ENCODE data around the gene GPR107. TPM values are rescaled to one million over a fixed set of nuclear protein-coding genes. Genes with fewer than 3 reads are reported as not detected.

Gene GPR107
- polyA plus RNA-seq, 2 of the 4 experiments (the other 2 are of a cell fraction): 28.1 to 45.1 TPM

GRCh38 chr9:130042885-130043653 is 10.6 kb upstream of the GPR107 start, which contains the start of gene FNBP1:
FNBP1 (minus strand) TSS chr9:130043189; CDS start chr9:130042975, 214 bp downstream.
- Histone ChIP-seq H3K4me2 (peak within 1 kb of the TSS; percentile 94), H3K4me3 (peak within 1 kb of the TSS; percentile 99), H3K9me3 (no peaks in the 10 kb centered on the region), H3K27ac (peak within 1 kb of the TSS; percentile 89 to 94), H3K4me1 (peaks cover 13% of the 10 kb centered on the region)
- TF ChIP-seq EHF (CRISPR knock-in tag; IDR thresholded peaks at IDR 0.05) (no peak), FOSB (CRISPR knock-in tag; IDR thresholded peaks at IDR 0.05) (no peak), GATA3 (IDR thresholded peaks at IDR 0.05; ENCODE audit: borderline replicate concordance) (0 out of 2 replicates have a peak, but pooled peaks have one; percentile 9), SMC3 (IDR thresholded peaks at IDR 0.05) (0 out of 3 replicates have a peak, but pooled peaks have one; percentile 11), FOSL2 (IDR thresholded peaks at IDR 0.05) (no peak), FOSL2 (CRISPR knock-in tag; IDR thresholded peaks at IDR 0.05) (no peak), SREBF2 (IDR thresholded peaks at IDR 0.05) (no peak), E2F6 (IDR thresholded peaks at IDR 0.05; ENCODE audit: borderline replicate concordance, low read depth) (no peak), NPAS2 (CRISPR knock-in tag; IDR thresholded peaks at IDR 0.05; ENCODE audit: borderline replicate concordance) (no peak), RNF2 (IDR thresholded peaks at IDR 0.05; ENCODE audit: borderline replicate concordance, low read depth) (no peak), JUN (IDR thresholded peaks at IDR 0.05) (peak in 1 of 2 experiments; percentile 71; a peak in 3 of 5 replicates), KDM1A (IDR thresholded peaks at IDR 0.05; ENCODE audit: low read depth) (no peak), EP300 (IDR thresholded peaks at IDR 0.05) (no peak), NR3C1 (IDR thresholded peaks at IDR 0.05) (no peak), MAZ (IDR thresholded peaks at IDR 0.05; ENCODE audit: borderline replicate concordance, low read depth, low read length) (no peak), EHMT2 (IDR thresholded peaks at IDR 0.05; ENCODE audit: low read depth) (no peak), POLR2A (IDR thresholded peaks at IDR 0.05; ENCODE audit: low read length) (peak; percentile 52), KDM5A (IDR thresholded peaks at IDR 0.05) (no peak), HEYL (CRISPR knock-in tag; IDR thresholded peaks at IDR 0.05) (no peak), HDAC2 (IDR thresholded peaks at IDR 0.05) (no peak), FOXS1 (CRISPR knock-in tag; IDR thresholded peaks at IDR 0.05) (no peak), CHD4 (IDR thresholded peaks at IDR 0.05; ENCODE audit: borderline replicate concordance) (no peak), CHD2 (IDR thresholded peaks at IDR 0.05; ENCODE audit: low read length, partially characterized antibody) (no peak), RFX5 (IDR thresholded peaks at IDR 0.05) (no peak), PHF8 (IDR thresholded peaks at IDR 0.05; ENCODE audit: borderline replicate concordance, low read depth) (0 out of 2 replicates have a peak, but pooled peaks have one; percentile 13), HOXB5 (CRISPR knock-in tag; IDR thresholded peaks at IDR 0.05) (no peak)
- TF ChIP-seq, protein P1, sequence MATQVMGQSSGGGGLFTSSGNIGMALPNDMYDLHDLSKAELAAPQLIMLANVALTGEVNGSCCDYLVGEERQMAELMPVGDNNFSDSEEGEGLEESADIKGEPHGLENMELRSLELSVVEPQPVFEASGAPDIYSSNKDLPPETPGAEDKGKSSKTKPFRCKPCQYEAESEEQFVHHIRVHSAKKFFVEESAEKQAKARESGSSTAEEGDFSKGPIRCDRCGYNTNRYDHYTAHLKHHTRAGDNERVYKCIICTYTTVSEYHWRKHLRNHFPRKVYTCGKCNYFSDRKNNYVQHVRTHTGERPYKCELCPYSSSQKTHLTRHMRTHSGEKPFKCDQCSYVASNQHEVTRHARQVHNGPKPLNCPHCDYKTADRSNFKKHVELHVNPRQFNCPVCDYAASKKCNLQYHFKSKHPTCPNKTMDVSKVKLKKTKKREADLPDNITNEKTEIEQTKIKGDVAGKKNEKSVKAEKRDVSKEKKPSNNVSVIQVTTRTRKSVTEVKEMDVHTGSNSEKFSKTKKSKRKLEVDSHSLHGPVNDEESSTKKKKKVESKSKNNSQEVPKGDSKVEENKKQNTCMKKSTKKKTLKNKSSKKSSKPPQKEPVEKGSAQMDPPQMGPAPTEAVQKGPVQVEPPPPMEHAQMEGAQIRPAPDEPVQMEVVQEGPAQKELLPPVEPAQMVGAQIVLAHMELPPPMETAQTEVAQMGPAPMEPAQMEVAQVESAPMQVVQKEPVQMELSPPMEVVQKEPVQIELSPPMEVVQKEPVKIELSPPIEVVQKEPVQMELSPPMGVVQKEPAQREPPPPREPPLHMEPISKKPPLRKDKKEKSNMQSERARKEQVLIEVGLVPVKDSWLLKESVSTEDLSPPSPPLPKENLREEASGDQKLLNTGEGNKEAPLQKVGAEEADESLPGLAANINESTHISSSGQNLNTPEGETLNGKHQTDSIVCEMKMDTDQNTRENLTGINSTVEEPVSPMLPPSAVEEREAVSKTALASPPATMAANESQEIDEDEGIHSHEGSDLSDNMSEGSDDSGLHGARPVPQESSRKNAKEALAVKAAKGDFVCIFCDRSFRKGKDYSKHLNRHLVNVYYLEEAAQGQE (IDR thresholded peaks at IDR 0.05): no peak
- TF ChIP-seq, protein P2, sequence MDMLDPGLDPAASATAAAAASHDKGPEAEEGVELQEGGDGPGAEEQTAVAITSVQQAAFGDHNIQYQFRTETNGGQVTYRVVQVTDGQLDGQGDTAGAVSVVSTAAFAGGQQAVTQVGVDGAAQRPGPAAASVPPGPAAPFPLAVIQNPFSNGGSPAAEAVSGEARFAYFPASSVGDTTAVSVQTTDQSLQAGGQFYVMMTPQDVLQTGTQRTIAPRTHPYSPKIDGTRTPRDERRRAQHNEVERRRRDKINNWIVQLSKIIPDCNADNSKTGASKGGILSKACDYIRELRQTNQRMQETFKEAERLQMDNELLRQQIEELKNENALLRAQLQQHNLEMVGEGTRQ (IDR thresholded peaks at IDR 0.05): no peak
- peak; percentile 84 to 86 for ATAC-seq
- DNase-seq (ENCODE audit: low read depth in 1 of 2, low spot score in 1 of 2): peak; percentile 74 to 83
- ChIA-PET CTCF (interaction anchor here (1.3 to 2.2 kb wide), 3 partner anchors 8 to 20 kb away, joined by 3 to 9 read pairs (median 3); no protein-coding TSS in a partner anchor), POLR2A (interaction anchor here (1.1 to 4.6 kb wide), 4 partner anchors 10 to 158 kb away, joined by 5 to 28 read pairs (median 8); partner anchors contain the start of gene GPR107)
- 0% methylated on average over 10 of the region's 92 CpGs for WGBS (ENCODE audit: missing lambda C conversion rate)
- FAIRE-seq: no peak

Data from A549 (cell line).